K562 (cell line): ENCODE data around the gene RDH13. TPM values are rescaled to one million over a fixed set of nuclear protein-coding genes. Genes with fewer than 3 reads are reported as not detected.

ENCODE experiments used
- ASH1L ChIP-seq: fragments of 450-650 bp; IDR thresholded peaks from 2 replicates; pipeline ENCODE4 v1.6.1; 2018; ENCODE audit warnings: borderline replicate concordance, mild to moderate bottlenecking, low read depth; ENCODE audit not compliant: partially characterized antibody
- BDP1 ChIP-seq: IDR thresholded peaks from 3 replicates; pipeline ENCODE4 v1.6.1; 2011; ENCODE audit not compliant: insufficient read length, insufficient read depth
- CBX5 ChIP-seq: IDR thresholded peaks from 2 replicates; pipeline ENCODE4 v1.6.1; 2014; ENCODE audit warnings: low read depth, borderline replicate concordance
- DDX20 ChIP-seq: fragments of 450-650 bp; IDR thresholded peaks from 2 replicates; pipeline ENCODE4 v1.6.1; 2016; ENCODE audit warnings: missing genetic modification characterization, low read depth, mild to moderate bottlenecking, missing compliant biosample characterization, moderate library complexity
- ELF1 ChIP-seq: fragments of 200-800 bp; sonication (Bioruptor generic); IDR thresholded peaks from 2 replicates; pipeline ENCODE4 v1.6.1; 2016; ENCODE audit warnings: missing genetic modification characterization, missing compliant biosample characterization
- FOXJ3 ChIP-seq: sonication (generic); formaldehyde crosslinking; IDR thresholded peaks from 2 replicates; pipeline ENCODE4 v1.4.0; 2020; ENCODE audit warnings: mild to moderate bottlenecking, missing genetic modification reagents
- GABPB2 ChIP-seq: fragments of 250-450 bp; sonication (Bioruptor Pico); conservative IDR thresholded peaks from 2 replicates; pipeline ENCODE4 v1.5.1; 2021; ENCODE audit warnings: mild to moderate bottlenecking
- MIER1 ChIP-seq: fragments of 450-650 bp; IDR thresholded peaks from 2 replicates; pipeline ENCODE4 v1.6.1; 2016; ENCODE audit warnings: antibody characterized with exemption, mild to moderate bottlenecking, low read depth
- NFE2L1 ChIP-seq: fragments of 450-650 bp; IDR thresholded peaks from 2 replicates; pipeline ENCODE4 v1.6.1; 2016; ENCODE audit warnings: missing genetic modification characterization, low read depth, mild to moderate bottlenecking, missing compliant biosample characterization, moderate library complexity, borderline replicate concordance
- NFXL1 ChIP-seq: fragments of 450-650 bp; formaldehyde crosslinking; IDR thresholded peaks from 2 replicates; pipeline ENCODE4 v1.4.0; 2021; ENCODE audit warnings: mild to moderate bottlenecking
- POLR2A ChIP-seq: fragments of 450-650 bp; conservative IDR thresholded peaks from 2 replicates; pipeline ENCODE4 v1.6.1; 2016
- PRPF4 ChIP-seq: fragments of 200-400 bp; formaldehyde crosslinking; IDR thresholded peaks from one replicate; pipeline ENCODE4 v1.6.1; 2017; ENCODE audit warnings: low read length, low read depth, mild to moderate bottlenecking; ENCODE audit not compliant: insufficient read depth, poor library complexity, severe bottlenecking
- SMARCA5 ChIP-seq: fragments of 450-650 bp; IDR thresholded peaks from 2 replicates; pipeline ENCODE4 v1.6.1; 2016
- SOX6 ChIP-seq: fragments of 450-650 bp; IDR thresholded peaks from 2 replicates; pipeline ENCODE4 v1.6.1; 2014; ENCODE audit warnings: mild to moderate bottlenecking
- ZC3H11A ChIP-seq: IDR thresholded peaks from 2 replicates; pipeline ENCODE4 v1.6.1; 2012; ENCODE audit warnings: low read depth, low read length, improper control_type of control experiment
- ZNF133 ChIP-seq: fragments of 250-450 bp; sonication (Bioruptor Pico); IDR thresholded peaks from 2 replicates; pipeline ENCODE4 v1.4.0; 2020; ENCODE audit warnings: mild to moderate bottlenecking
- polyA plus RNA-seq, 8 experiments: library from polyadenylated mRNA; depleted of rRNA in 4 of 8; stranded (reverse) in 5 of 8; unstranded in 3 of 8; fragments of >200 nt; fragmentation: Nextera tagmentation in 2 of 8; fragmentation: Illumina TruSeq in 1 of 8; extraction: Ambion mirVana in 2 of 8; extraction: Trizol in 1 of 8; gene quantifications; 2 replicates each; pipeline versions ENCODE4 v1.2.1 to v1.2.3, GENCODE V29; 2011 to 2014; ENCODE audit warnings: inconsistent platforms in 1 of 8, missing spikeins in 1 of 8
- total RNA-seq, 7 experiments: library from RNA; depleted of rRNA in 6 of 7; stranded (reverse); fragments of >200 nt in 6 of 7; fragmentation: Illumina TruSeq in 2 of 7; extraction: Trizol in 2 of 7; gene quantifications; 2 replicates each; pipeline versions ENCODE4 v1.2.1 to v1.2.3, GENCODE V29; 2011 to 2021; ENCODE audit warnings: low replicate concordance in 1 of 7
- TF ChIP-seq, protein P1 (sequence below): fragments of 450-650 bp; IDR thresholded peaks from 2 replicates; pipeline ENCODE4 v1.6.1; 2018; ENCODE audit not compliant: partially characterized antibody
- TF ChIP-seq, protein P2 (sequence below): fragments of 200-800 bp; sonication (Bioruptor generic); IDR thresholded peaks from 2 replicates; pipeline ENCODE4 v1.6.1; 2016; ENCODE audit warnings: missing genetic modification characterization, missing compliant biosample characterization
- TF ChIP-seq, protein P3 (sequence below): conservative IDR thresholded peaks from 2 replicates; pipeline ENCODE4 v1.6.1; 2011; ENCODE audit warnings: low read depth, mild to moderate bottlenecking, low read length; ENCODE audit not compliant: control insufficient read depth

RDH13 gene
- total and polyA plus RNA-seq, 9 of the 15 experiments (the other 6 are each of a cell fraction or from before 2014, with no cell fraction given): 7.5 to 70.3 (median 39.5) TPM

- no peak for TF ChIP-seq NFE2L1 (tag)
- no peak for TF ChIP-seq NFXL1 (CRISPR knock-in tag)
- TF ChIP-seq, protein P1, sequence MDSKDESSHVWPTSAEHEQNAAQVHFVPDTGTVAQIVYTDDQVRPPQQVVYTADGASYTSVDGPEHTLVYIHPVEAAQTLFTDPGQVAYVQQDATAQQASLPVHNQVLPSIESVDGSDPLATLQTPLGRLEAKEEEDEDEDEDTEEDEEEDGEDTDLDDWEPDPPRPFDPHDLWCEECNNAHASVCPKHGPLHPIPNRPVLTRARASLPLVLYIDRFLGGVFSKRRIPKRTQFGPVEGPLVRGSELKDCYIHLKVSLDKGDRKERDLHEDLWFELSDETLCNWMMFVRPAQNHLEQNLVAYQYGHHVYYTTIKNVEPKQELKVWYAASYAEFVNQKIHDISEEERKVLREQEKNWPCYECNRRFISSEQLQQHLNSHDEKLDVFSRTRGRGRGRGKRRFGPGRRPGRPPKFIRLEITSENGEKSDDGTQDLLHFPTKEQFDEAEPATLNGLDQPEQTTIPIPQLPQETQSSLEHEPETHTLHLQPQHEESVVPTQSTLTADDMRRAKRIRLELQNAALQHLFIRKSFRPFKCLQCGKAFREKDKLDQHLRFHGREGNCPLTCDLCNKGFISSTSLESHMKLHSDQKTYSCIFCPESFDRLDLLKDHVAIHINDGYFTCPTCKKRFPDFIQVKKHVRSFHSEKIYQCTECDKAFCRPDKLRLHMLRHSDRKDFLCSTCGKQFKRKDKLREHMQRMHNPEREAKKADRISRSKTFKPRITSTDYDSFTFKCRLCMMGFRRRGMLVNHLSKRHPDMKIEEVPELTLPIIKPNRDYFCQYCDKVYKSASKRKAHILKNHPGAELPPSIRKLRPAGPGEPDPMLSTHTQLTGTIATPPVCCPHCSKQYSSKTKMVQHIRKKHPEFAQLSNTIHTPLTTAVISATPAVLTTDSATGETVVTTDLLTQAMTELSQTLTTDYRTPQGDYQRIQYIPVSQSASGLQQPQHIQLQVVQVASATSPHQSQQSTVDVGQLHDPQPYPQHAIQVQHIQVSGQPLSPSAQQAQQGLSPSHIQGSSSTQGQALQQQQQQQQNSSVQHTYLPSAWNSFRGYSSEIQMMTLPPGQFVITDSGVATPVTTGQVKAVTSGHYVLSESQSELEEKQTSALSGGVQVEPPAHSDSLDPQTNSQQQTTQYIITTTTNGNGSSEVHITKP: no peak
- TF ChIP-seq ASH1L: no peak
- no peak for TF ChIP-seq DDX20
- TF ChIP-seq, protein P2, sequence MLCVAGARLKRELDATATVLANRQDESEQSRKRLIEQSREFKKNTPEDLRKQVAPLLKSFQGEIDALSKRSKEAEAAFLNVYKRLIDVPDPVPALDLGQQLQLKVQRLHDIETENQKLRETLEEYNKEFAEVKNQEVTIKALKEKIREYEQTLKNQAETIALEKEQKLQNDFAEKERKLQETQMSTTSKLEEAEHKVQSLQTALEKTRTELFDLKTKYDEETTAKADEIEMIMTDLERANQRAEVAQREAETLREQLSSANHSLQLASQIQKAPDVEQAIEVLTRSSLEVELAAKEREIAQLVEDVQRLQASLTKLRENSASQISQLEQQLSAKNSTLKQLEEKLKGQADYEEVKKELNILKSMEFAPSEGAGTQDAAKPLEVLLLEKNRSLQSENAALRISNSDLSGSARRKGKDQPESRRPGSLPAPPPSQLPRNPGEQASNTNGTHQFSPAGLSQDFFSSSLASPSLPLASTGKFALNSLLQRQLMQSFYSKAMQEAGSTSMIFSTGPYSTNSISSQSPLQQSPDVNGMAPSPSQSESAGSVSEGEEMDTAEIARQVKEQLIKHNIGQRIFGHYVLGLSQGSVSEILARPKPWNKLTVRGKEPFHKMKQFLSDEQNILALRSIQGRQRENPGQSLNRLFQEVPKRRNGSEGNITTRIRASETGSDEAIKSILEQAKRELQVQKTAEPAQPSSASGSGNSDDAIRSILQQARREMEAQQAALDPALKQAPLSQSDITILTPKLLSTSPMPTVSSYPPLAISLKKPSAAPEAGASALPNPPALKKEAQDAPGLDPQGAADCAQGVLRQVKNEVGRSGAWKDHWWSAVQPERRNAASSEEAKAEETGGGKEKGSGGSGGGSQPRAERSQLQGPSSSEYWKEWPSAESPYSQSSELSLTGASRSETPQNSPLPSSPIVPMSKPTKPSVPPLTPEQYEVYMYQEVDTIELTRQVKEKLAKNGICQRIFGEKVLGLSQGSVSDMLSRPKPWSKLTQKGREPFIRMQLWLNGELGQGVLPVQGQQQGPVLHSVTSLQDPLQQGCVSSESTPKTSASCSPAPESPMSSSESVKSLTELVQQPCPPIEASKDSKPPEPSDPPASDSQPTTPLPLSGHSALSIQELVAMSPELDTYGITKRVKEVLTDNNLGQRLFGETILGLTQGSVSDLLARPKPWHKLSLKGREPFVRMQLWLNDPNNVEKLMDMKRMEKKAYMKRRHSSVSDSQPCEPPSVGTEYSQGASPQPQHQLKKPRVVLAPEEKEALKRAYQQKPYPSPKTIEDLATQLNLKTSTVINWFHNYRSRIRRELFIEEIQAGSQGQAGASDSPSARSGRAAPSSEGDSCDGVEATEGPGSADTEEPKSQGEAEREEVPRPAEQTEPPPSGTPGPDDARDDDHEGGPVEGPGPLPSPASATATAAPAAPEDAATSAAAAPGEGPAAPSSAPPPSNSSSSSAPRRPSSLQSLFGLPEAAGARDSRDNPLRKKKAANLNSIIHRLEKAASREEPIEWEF (CRISPR knock-in tag): no peak
- no peak for TF ChIP-seq SOX6
- no peak for TF ChIP-seq MIER1
- TF ChIP-seq BDP1: no peak
- TF ChIP-seq, protein P3, sequence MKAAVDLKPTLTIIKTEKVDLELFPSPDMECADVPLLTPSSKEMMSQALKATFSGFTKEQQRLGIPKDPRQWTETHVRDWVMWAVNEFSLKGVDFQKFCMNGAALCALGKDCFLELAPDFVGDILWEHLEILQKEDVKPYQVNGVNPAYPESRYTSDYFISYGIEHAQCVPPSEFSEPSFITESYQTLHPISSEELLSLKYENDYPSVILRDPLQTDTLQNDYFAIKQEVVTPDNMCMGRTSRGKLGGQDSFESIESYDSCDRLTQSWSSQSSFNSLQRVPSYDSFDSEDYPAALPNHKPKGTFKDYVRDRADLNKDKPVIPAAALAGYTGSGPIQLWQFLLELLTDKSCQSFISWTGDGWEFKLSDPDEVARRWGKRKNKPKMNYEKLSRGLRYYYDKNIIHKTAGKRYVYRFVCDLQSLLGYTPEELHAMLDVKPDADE: no peak
- TF ChIP-seq GABPB2 (CRISPR knock-in tag): no peak
- no peak for TF ChIP-seq CBX5
- no peak for TF ChIP-seq ZNF133 (CRISPR knock-in tag)
- TF ChIP-seq FOXJ3: peak; percentile 61; the same call in 1 of the 2 replicates
- TF ChIP-seq ELF1 (tag): 0 out of 2 replicates have a peak, but pooled peaks have one; percentile 29
- TF ChIP-seq PRPF4: no peak
- TF ChIP-seq POLR2A: peak; percentile 93
- TF ChIP-seq SMARCA5: peak; percentile 40; the same call in 1 of the 2 replicates
- TF ChIP-seq ZC3H11A: no peak
Observed at GRCh38 chr19:55027472-55028337, 35.2 kb downstream of the RDH13 start (continued).
